Activated gamma-delta T cell treated with anti-CD3 and anti-CD28 coated beads, Interleukin-2, amount 50 U/mL, for 16 hours (primary cell): ENCODE data around the gene REG3G.

Experiments
- DNase-seq: peaks from one replicate; pipeline ENCODE4 v3.0.0-alpha.2; 2020; ENCODE audit warnings: low read depth

REG3G gene

DNA sequence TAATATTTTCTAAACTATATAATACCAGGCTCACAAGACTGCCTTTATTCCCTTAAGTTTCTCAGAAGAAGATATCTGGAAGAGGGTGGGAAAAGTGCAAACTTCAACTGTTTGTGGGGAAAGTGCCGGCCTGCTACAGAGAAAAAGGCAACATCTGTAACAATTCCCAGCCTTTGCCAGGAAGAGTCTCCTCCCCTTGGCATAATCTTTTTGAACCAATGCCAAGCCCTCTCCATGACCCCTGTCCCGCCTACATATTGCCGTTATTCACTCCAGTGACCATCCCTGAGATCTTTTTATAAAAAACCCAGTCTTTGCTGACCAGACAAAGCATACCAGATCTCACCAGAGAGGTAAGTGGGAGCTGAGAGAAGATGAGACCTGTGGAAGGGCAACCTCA lies at the start of gene REG3G:
TSS of gene REG3G (plus strand) at position 282 of the 400 bp plus-strand sequence. CDS start 392 bp downstream, outside the sequence.
- DNase-seq = no peak

DNA sequence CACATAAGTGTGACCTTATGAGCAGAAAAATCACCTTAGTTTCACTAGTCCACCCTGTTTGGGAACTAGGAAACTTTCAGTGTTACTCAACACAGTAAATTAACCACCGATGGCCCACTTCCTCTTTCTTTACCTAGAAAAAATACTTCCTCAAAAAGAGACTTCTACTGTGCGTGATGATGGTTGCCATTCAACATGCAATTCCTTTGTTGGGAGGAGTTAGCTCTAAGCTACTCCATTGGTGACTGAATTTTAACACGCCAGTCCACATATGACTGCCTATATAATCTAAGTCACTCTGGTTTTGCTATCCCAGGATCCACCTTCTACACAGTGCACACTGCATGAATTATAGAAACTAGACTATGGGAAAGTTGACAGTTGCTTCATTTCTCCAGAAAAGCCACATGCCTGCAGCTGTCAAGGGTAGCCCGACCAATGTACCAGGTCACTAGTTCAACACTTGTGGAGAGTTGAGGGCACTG lies 47.8 kb upstream of the REG3G start:
- no peak for DNase-seq

DNA sequence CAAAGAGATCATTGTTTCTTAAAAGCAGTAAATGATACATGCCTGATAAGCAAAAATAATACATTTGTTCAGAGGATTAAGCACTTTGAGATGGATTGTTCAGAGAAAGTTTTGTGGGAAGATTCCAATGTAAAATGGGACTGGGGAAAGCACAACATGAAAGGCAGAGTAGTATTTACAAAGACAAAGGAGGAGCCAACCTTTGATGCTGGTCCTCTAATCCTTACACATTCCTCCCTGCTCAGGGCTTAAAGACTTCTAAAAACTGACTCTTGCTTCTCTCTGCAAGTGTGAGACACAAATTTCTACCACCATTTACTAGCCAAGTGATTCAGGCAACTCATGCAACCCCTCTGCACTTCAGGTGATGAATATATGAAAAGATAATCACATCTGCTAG lies 47.2 kb upstream of the REG3G start:
- DNase-seq = no peak

DNA sequence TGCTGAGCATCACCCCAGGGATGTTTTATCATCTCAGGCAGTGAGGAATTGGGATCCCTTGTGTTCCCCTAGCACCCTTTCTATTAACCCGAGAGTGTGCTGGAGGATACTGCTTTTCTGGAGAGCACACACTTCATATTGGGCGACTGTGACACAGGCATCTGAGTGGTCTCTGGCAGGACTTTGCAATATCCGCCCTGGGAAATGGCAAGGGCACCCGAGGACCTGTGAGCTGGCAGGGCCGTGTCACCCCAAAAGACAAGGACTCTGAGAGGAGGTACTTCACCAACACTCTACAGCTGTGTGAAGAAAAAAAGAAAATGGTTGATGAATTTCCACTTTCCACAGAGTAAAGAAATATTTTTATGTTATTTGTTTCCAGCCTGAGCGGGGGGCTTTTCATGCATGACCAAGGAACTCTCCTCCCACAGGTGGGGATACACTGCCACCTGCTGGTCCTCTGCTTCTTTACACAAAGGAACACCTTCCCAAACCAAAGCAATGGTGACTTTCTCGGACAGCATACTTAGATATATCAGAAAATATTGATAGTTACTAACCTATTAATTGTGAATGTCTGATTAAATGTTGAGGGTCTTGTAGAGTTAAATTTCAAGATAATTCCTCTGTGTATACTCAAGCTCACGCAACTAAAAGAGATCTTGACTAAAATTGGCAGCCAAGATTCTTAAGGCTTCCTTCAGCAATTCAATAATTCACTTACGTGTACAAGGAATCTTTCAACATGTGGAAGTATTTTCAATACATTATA lies 45.9 kb upstream of the REG3G start:
- no peak for DNase-seq

DNA sequence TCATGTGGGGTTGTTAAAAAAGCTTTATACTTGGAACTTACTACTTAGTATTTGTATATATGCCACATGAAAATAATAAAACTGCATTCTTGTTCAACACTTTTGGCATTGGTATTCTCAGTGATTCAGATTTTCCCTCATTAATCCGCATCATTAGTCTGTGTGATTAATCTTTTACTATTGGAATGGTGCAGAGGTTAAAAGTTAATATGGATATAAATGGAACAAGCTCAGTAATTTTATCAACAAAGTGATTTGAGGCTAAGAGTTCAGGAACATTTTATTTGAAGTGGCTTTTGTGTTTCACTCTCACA lies 45.4 kb upstream of the REG3G start:
- DNase-seq = no peak

DNA sequence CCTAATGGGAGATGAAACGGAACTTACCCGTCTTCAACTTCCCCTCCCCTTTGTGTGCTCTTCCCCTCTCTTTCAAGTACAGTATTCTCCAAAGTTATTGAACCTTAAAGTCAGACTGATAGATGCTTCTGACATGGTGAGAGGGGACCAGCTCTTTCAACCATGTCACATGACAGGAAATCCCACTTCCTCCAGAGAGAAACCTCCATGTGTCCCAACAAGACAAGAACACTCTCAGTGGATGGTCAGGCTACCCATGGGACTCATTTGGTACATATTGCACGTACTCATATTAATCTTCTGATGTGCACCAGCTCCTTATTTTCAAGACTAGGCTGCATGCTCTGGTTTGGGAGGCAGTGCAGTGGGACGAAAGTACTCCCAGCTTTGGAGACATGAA lies 44.6 kb upstream of the REG3G start:
- no peak for DNase-seq

DNA sequence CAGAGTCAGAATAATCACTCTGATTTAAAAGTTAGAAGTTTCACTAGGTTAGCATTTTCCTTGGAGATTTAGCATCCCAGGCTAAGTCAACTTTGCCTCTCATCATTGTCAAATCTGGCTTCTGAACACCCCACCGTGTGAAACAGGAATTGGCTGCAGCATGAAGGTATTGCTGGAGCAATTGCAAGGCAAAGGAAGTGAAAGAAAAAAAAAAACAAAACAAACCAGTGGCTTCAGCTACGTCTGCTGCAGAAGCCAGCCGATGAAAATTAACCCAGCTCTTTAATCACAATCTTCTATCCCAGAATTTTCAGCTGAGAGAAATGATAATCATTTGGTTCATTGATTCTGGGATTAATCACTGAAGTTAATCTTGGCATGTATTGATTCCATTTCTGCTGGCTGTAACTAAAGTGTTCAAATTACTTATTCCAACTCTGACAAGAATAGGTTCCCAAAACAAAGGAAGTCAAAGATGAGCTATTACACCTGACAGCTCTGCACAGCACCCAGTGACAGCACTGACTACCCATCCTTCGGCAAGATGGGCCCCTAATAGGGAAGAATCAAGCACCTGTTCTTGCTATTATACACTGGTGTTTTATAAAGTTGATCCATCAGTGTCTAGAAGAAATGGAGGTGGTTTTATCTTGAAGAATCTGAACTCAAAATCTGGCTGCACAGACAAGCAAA lies 42.7 kb upstream of the REG3G start:
- DNase-seq = no peak

DNA sequence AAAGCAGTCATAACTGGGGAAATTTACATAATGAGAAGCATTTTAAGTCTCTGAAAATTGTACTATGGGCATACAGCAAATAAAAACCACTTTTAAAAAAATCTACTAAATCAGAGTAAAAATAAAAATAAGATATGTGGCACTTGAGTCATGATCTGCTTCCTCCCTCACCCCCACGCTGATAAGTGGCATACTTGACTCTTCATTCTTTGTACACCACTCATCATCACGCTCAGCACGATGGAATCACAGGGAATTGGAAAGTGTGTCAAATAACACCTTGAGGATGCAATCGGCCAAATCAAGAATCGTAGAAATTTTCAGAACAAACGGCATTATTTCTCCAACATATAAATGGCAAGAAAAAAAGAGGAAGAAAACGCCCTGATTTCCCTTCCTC lies 41.1 kb upstream of the REG3G start:
- no peak for DNase-seq

DNA sequence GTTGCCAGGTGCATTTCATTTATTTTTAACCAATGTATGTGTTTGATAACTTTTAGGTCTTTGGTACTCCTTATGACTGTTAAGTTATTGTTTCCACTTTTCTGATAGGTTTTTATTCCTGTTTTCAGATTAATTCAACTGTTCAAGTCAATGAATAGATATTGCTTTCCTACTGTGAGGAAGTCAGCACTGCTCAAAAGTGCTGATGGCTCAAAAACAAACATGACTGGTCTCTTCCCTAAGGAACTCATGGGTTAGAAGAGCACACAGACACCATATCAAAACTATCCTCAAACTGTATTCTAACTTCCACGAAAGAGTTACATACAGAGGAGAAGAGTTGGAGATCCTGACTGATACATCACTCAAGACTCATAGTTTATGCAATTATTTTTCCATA lies 39.9 kb upstream of the REG3G start:
- DNase-seq = no peak

DNA sequence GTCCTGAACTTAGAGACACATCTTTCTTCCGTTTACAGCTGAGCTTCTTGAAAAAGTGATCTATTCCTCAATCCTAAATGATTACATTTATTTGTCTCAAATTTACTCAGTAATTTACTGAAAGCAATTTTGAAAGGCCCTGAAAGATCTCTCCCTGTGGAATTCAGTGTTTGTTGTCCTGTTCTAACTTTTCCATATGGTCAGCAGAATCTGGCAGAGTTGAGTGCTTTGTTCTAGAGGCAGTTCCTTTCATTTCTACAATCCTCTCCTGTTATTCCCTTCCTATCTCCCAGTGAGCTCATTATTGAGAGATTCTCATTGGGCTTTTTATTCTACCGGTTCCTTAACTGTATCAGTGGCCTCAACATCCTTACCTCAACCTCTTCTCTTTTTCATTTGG lies 36.5 kb upstream of the REG3G start:
- DNase-seq = no peak

DNA sequence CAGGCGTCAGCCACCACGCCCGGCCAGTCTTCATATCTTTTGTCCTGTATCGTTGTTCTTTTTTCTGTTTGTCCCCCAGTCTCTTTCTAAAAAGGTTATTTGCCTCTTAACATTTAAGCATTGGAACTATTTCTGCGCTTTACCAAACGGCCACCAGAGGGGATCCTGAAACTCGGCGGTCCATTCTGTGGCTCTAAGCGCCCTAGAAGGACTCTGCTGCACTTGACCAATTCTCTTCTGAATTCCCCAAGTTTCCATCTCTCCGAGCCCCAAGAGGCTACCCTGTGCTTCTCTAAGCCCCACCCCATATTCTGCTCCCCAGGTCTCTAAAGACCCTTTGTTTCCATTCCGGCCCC lies 33.1 kb upstream of the REG3G start:
- no peak for DNase-seq

DNA sequence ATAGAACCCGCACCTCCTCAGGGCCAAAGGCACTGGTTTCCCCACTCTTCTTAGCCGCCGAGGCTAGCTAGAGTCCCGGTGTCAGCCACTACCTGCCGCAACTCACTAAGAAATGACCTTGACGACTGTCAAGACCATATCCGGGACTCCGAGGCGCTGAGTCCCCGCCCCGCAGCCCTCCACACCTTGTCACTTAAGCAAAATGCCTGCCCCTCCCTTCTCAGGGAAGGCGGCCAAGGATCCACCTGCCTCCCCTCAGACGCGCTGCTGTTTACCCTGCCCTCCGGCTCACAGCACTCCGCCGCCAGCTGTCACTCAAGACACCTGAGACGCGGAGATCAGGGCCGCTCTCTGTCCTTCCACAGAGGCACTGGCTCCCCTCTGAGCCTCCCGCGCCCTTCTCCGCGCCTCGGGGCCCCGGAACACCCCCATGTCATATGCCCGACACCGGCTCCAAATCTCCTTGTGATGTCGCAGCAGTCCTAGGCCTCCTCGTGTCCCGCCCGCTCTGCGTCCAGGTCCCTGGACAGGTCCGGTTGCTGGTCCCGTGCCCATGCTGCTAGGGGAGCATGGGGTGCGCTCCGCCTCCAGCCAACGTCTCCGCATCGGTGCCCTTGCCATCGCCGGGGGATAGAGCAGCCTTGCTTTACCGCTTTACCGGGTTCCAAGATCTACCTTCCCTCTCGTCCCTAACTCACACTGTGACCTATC lies 32.5 kb upstream of the REG3G start:
- DNase-seq = no peak

DNA sequence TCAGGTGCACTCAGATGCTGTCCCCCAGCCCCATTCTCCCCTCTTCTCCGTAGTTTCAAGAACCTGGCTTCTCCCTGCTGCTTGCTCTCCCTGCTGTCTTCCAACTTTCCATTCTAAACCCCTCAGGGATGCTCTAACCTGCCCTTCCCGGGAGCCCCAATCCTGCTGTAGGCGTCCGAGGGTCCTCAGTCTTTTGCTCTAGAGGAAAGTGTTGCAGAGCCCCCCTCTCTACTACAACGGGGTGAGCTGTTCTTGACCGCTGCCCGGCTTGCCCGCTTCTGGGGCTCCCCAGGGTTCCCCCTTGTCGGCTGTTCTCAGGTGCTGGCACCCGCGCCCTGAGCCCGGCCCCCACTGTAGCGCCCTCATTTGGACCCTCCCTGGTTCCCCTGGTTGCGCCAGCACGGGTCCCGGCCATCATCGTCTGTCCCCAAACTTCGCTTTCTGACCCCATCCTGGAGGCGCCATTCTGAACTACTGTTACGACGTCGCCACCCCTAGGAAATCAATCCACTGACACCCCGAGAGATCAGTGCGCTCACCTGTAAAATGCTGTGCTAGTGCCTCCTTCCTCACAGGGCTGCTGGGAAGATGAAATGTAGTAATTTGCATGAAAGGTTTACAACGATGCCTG lies 31.9 kb upstream of the REG3G start:
- no peak for DNase-seq

DNA sequence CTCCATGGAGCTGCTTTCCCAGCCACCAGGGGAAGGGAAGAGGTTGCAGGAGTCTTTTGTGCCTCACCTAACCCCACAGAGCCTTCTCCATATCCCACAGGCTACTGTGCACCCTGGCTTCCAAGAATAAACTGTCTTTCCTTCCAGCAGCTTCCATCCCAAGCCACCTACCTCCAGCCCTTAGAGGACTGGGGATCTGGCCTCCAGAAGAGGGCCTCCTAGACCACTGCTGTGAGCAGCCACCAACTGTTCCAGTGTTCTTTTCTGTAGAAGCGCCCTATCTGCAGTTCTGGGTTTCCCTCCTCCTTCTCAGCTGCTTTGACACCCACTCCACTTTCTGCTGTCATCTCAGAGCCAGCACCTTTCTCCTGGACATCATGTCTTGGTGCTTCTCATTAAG lies 30.7 kb upstream of the REG3G start:
- DNase-seq = no peak

DNA sequence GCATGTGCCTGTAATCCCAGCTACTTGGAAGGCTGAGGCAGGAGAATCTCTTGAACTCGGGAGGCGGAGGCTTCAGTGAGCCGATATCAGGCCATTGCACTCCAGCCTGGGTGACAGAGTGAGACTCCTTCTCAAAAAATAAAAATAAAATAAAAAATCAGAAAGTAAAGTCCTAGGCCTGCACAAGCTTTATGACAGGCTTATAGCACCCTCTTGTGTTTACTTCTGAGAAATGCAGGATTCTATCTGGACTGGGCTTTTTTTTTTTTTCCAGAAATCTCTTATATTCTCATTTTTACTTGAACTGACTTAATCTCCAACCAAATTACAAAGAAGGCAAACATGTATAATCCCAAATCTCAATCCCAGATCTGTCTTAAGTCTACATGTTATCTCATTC lies 26.1 kb upstream of the REG3G start:
- no peak for DNase-seq

DNA sequence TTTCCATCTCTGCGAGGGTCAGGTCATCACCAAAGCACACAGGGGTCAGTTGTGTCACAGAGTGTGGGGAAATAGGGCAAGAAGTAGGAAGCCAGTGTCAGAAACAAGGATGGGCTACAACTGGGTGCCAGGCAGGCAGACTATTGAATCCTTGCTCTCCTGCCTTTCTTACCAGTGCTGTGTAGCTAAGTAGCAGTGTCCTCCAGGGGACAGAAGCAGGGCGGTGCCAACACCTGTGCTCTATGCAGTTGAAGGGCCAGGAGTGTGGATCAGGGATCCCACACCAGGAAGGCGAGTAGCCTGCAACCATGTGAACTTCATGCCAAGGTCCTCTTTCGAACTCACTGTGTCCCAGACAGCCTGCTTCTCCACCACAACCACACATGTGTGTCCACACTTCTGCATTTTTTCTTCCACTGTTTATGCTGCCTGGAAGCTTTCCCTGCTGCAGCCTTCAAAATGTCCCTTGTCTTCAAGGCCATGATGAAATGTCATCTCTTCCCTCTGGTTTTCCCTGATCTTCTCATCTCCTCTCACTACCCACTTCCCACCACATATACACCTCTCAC lies 25.4 kb upstream of the REG3G start:
- DNase-seq = no peak

DNA sequence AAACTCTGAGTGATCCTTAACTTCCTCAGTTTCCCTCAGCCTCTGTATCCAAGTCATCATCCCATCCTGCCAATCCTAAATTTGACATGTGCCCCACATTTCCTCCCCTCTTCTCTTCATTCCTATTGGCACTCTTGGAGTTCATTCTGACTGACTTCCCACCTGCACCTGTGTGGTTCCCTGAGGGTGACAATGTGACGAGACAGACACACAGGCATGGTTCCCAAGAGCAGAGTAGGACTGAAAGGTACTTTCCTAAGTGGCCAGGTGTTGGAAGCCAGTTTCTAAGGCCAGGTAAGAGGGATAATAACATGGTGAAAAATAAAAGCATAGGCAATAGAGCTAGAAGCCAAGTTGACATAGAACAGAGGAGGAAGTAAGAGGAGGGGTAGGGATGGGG lies 24.2 kb upstream of the REG3G start:
- DNase-seq = no peak

DNA sequence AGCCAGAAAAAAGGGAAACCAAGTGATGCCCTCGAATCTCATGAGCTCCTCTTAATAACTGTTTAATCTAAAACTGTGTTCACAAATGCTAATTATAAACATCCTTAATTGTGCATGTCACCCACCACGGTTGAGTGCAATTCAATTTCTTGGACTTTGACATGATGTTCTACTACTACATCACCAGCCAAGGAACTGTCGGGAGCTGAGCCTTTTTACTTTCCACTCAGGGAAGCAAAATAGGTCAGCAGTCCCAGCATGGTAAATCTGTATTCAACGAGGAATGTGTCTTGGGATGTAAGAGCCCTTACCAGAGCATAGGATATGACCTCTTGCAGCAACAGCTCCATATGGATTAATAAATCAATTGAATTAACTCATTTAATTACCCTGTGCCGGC lies 20.8 kb upstream of the REG3G start:
- DNase-seq = no peak

DNA sequence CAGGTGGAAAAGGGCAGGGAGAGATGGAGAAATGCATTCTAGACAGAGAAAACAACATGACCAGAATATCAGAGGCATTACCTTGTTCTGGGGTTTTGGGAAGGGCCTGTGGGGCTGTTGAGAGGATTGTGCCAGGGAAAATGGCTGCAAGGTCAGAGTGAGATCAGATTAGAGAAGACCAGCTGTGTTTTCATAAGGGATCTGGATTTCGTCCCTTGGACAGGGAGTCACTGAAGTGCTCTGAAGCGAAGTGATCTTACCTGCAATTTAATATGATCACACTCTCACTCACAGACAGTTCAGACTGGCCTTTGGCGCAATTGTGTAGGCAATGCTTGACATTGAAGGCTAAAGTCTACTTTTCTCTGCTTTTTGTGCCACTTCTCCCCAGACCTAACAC lies 20.3 kb upstream of the REG3G start:
- DNase-seq = no peak

DNA sequence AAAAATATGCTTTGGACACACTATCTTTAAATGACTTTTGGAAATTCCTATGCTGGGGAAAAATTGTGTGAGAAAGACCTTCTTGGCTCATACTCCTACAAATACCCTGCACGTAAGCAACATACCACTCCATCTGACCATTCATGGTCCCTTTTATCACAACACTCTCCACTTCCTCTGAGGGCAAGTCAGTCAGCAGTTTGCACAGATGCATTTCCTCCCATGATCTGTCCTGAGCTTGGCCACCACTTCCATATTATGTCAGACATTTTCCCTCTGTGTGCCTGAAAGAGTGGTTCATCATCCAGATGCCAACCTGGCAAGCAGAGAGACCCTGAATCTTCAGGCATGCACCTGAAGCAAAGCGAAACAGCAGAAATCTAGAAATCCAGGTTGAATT lies 16.1 kb upstream of the REG3G start:
- no peak for DNase-seq

DNA sequence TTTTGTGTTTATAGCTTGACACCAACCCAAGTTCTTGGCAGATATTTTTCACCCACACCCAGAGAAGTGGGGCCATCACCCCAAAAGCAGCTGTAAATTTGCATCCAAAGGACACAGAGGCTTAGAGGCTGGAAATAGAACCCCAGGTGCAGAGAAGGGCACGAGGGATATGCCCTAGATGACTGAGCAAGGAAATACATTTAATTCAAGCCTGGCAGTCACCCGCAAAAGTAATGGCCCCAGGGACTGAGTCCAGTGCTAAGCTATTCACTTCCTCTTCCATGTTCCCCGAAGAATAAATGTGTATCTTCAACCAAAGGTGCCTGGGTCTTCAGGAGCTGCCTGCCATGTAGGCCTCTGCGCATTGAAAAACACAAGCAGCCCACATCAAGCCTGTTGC lies 14.0 kb upstream of the REG3G start:
- DNase-seq = no peak

DNA sequence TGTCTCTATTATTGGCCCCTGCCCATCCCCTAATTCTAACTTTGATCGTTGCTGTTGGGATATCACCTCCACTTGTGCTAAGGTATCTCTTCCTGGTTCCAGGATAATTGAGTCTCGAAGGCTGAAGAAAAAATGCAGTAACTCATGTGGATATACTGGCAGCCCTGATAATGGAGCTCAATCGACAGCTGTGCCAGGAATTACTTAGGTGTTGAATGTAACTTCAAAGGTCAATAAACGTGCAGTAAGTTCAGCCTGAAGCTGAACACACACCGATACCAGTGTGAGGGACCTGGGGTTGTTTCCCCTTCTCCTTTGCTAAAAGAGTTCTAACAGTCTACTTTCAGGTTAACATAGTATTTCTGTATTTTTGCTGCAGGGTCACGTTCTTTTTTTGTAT lies 11.9 kb upstream of the REG3G start:
- DNase-seq = no peak

DNA sequence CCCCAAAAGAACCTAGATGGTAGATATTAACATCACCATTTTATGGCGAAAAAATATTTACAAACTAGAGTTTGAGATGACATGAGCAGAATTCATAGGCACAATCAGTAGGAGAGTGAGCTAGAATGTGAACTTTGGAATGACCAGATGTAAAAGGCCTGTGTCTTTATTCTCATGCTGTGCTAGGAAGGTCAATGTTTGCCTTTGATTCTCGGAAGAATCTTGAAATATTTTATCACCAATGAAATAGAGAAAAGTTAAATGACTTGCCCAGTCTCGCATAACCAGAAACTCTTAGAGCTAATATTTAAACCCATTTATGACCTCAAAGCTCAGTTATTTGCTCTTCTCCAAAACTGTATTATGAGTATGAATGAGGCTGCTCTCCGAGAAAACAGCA lies 9.2 kb upstream of the REG3G start:
- no peak for DNase-seq
